GM12892 (cell line): Measurements from ENCODE around the gene CERS6.

Experiments used
- POLR2A ChIP-seq: IDR thresholded peaks from 2 replicates; pipeline ENCODE4 v1.6.1; 2011; ENCODE audit warnings: low read depth, low read length, control low read depth
- POLR2AphosphoS5 ChIP-seq: IDR thresholded peaks from 2 replicates; pipeline ENCODE4 v1.6.1; 2011; ENCODE audit warnings: low read depth, low read length, control low read depth
- TAF1 ChIP-seq: IDR thresholded peaks from 2 replicates; pipeline ENCODE4 v1.6.1; 2011; ENCODE audit warnings: low read depth, mild to moderate bottlenecking, control low read depth, low read length, borderline replicate concordance

- TF ChIP-seq POLR2A: no peak
- TF ChIP-seq POLR2AphosphoS5: no peak
- TF ChIP-seq TAF1: no peak
These were observed 6.7 kb upstream of the CERS6 start for GRCh38 chr2:168449419-168449818.
